ENCODE data around the gene HEXD.
"Not testable (repeated sequence)": the region's sequence is repeated elsewhere in the genome, so short reads cannot be mapped to it uniquely, and the experiment has no call there.

HEXD gene

DNA sequence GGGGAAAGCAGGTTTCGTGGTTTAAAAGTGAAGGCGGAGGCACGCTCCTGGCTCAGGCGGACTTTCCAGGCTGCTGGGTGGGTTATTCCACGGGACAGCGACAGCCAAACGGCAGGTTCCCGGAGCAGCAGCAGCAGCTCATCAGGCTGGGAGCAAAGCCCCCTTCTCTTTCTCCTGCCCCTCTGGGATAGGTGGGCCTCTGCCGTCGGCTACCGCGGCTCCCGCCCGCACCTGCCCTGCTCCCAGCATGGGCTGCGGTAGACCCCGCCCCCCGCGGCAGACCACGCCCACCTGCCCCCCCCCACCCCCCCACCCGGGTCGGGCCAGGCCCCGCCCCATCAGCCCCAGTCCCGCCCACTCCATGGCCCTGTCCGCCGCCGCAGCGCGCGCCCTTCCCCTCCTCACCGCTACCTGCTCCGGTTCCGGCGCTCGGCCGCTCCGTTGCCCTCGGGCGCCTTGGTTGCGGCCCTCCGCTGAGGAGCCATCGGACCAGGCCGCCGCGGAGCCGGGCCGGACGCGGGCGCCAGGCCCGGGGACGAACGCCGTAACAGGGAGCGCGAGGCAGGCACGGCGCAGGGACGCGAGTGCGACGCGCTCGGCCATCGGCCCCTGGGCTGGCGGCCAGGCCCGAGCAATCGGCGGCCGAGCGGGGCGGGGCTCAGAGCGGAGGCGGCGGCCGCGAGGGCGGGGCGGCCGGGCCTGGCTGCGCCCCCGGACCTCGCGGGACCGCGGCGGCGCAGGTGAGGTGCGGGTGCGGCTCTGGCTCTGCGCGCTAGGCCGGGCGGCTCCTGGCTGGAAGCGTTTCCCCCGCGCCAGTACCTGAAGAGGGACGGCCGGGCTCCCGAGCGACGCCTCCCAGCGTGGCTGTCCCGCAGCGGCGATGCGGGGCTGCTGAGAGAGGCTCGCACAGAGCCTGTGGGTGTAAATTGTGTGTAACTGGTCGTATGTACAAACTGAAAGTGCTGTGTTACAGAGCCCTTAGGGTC lies at the start of gene HEXD, which contains the start of gene OGFOD3:
Gene HEXD (plus strand): TSS at position 347 of the 986 bp plus-strand sequence. CDS start 1,453 bp downstream, outside the sequence.
Gene OGFOD3 (minus strand): TSS at position 586 of the 986 bp plus-strand sequence. CDS start 101 bp downstream, at position 485.
- peak; percentile 66 to 90 (median 76) for DNase-seq (ENCODE audit: low read depth in 2 of 3, low spot score in 2 of 3)

- DNase-seq (ENCODE audit: low read depth in 2 of 3, low spot score in 2 of 3): no peak
These were observed 48.9 kb upstream of the HEXD start for GRCh38 chr17:82369211-82369610.

- no peak for DNase-seq (ENCODE audit: low read depth in 2 of 3, low spot score in 2 of 3)
These were observed 47.4 kb upstream of the HEXD start for GRCh38 chr17:82370471-82371332.

DNA sequence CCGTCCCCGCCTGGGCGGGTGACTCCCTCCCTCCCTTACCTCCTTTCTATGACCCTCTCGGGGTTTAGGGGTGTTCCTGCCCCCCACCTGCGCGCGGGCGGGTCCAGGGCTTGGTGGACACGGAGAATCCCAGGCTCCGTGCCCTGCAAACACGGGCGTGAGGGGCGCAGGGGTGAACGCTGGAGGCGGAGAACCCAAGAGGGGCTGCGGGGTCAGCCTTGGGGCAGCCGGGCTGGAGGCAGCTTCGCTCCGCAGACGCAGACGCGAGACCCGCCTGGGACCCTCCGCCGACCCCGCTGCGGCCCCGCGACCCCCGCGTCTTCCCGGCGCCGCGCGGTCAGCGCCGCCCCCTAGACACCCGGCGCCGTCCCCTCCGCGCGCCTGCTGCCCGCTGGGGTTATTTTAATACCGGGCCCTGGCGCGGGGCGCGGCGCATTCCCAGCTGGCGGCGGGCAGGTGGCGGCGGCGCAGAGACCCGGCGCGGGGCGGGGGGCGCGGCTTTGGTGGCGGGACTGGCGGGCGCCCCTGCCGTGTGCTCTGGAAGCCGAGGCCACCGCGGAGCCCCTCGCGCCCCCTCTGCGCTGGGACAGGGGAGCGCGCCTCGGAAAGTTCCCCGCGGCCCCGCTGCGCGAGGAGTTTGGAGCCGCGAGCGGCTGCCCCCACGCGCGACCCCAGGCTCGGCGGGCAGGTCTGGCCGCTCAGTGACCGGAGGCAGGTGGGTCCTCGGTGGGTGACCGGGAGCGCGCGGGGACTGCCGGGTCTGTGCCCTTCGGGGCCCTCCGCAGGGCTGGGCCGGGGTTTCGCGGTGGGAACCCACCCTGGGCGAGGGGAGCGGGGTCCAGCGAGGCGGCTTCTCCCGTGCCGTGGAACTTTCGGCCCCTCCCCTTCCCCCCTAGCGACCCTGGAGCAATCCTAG lies 46.6 kb upstream of the HEXD start, which contains the start of gene UTS2R:
Gene UTS2R (plus strand): TSS at position 433 of the 916 bp plus-strand sequence. CDS start 2,560 bp downstream, outside the sequence.
- DNase-seq (ENCODE audit: low read depth in 2 of 3, low spot score in 2 of 3): no peak

- DNase-seq (ENCODE audit: low read depth in 2 of 3, low spot score in 2 of 3): no peak
These were observed 45.7 kb upstream of the HEXD start for GRCh38 chr17:82372249-82373071.

DNA sequence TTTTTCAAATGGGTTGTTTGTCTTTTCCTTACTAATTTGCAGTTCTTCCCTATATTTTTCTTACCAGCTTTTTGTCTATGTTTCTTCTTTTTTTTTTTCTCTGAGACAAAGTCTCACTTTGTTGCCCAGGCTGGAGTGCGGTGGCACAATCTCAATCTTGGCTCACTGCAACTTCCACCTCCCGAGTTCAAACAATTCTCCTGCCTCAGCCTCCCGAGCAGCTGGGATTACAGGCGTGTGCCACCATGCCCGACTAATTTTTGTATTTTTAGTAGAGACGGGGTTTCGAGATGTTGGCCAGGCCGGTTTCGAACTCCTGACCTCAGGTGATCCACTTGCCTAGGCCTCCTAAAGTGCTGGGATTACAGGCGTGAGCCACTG lies 45.1 kb upstream of the HEXD start:
- DNase-seq (ENCODE audit: low read depth in 2 of 3, low spot score in 2 of 3): not testable (repeated sequence)

GRCh38 chr17:82373731-82374625 lies 44.2 kb upstream of the HEXD start:
- DNase-seq (ENCODE audit: low read depth in 2 of 3, low spot score in 2 of 3): no peak

GRCh38 chr17:82374626-82375331 lies 43.4 kb upstream of the HEXD start:
- DNase-seq (ENCODE audit: low read depth in 2 of 3, low spot score in 2 of 3): no peak

- no peak for DNase-seq (ENCODE audit: low read depth in 2 of 3, low spot score in 2 of 3)
These were observed 42.6 kb upstream of the HEXD start for GRCh38 chr17:82375359-82376041.

DNA sequence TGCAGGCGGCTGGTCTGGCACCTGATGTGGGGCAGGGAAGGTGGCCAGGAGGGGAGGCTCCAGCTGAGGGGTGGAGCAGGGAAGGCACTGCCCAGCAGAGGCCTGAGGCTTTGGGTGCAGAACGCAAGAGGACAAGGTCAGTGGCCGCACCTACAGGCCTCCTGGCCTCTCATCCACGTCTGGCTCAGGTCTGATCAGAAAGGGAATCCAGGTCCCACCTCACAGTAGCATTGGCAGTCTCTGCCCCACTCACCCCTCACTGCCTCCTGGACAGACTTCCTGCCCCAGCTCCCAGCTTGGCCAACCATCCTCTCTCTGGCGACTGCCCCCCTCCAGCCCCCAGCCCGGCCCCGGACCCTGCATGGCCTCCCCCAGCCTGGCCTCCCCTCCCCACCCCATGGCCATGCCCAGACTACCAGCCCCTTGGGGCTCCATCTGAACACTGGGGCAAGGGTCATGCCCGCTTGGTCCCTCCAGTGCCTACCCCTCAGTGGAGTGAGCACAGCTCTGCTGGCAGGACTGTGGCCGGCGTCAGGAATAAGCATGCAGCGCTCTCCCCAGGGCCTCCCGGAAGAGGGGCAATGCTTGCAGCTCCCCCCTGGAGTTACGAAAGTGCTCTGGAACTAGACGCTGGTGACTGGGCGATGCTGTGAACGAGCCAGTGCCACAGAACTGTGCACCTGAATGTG lies 42.0 kb upstream of the HEXD start:
- no peak for DNase-seq (ENCODE audit: low read depth in 2 of 3, low spot score in 2 of 3)

GRCh38 chr17:82377294-82377693 lies 40.9 kb upstream of the HEXD start:
- DNase-seq (ENCODE audit: low read depth in 2 of 3, low spot score in 2 of 3): not testable (repeated sequence)

DNA sequence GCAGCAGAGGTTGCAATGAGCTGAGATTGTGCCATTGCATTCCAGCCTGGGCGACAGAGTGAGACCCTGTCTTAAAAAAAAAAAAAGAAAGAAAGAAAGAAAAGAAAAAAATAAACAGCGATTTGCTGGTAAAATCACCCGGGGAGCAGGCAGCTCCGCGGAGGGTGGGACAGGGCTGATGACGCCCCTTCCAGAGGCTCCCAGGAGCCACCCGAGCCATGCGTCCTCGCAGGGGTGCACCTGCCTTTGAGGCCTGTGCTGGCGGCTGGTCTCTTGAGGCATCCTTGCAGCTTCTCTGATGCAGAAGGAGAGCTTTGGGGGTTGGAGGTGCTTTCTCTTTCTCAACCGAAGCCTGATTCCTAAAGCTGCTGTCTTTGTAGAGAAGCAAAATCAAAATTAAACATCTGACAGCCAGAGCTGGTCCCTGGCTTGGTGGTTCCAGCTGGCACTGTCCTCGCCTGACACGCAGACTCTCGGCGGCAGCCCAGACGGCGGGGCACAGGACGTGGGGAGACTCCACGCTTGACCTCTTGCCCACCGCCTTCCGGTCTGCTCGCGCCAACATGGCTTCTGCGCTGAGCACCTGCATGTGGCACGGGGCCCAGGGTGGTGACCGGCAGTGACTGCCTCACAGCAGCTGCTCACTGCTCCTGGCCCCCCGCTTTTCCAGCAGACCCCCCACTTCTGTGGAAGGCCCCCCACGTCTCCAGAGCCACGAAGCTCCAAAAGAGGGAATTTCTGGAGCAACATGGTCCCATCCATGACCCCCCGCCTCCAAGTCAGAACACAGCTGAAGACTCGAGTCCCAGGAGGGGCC lies 40.0 kb upstream of the HEXD start:
- DNase-seq (ENCODE audit: low read depth in 2 of 3, low spot score in 2 of 3): no peak

GRCh38 chr17:82378741-82379021 lies 39.5 kb upstream of the HEXD start:
- DNase-seq (ENCODE audit: low read depth in 2 of 3, low spot score in 2 of 3): no peak

DNA sequence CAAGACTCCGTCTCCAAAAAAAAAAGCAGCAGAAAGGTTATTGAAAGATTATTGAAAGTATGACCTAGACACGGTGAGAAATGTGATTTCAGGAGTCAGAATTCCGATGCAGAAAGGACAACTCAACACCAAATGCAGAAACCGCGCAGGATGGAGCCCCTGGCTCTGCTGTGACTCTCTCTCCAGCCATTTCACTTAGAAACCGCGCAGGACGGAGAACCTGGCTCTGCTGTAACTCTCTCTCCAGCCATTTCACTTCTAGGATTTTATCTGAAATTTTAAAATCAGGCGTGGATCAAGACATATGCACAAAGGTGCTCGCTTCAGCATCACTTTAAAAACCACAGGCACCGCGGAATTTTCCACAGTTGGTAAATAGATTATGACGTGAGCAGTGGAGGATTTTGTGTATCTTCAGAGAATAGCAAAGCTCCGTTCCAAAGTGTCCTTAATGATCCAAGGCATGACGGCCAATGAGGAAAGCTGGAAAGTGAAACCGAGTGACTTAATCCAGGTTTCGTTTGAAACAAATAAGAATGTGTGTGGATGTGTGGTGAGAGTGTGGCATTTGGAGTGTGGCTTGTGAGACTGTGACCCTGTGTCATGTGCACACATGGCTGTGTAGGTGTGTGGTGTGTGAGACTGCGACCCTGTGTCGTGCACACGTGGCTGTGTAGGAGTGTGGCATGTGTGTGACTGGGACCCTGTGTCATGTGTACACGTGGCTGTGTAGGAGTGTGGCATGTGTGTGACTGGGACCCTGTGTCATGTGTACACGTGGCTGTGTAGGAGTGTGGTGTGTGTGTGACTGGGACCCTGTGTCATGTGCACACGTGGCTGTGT lies 37.1 kb upstream of the HEXD start:
- no peak for DNase-seq (ENCODE audit: low read depth in 2 of 3, low spot score in 2 of 3)

GRCh38 chr17:82381703-82382009 lies 36.5 kb upstream of the HEXD start:
- not testable (repeated sequence) for DNase-seq (ENCODE audit: low read depth in 2 of 3, low spot score in 2 of 3)

Data from activated CD8-positive, alpha-beta memory T cell treated with anti-CD3 and anti-CD28 coated beads for 48 hours (primary cell).